ENCODE measurements around the gene TMEM8B. TPM values are rescaled to one million over a fixed set of nuclear protein-coding genes. Genes with fewer than 3 reads are reported as not detected.

The TMEM8B gene
- total RNA-seq, 1 experiment from 2014 or later: 4.6 TPM

- Mint-ChIP-seq H3K27ac (ENCODE audit: low read depth, unreplicated experiment) (no peak overlapping the region), H3K9me3 (ENCODE audit: unreplicated experiment) (no peaks in the 10 kb centered on the region), H3K4me3 (ENCODE audit: unreplicated experiment) (no peak overlapping the region), H3K36me3 (ENCODE audit: insufficient read depth, unreplicated experiment) (no peaks in the 10 kb centered on the region), H3K4me1 (ENCODE audit: insufficient read depth, unreplicated experiment) (peaks cover 6% of the 10 kb centered on the region), H3K27me3 (ENCODE audit: insufficient read depth, unreplicated experiment) (peaks cover 10% of the 10 kb centered on the region)
- ChIA-PET POLR2A (interaction anchor here (1.6 kb wide), 1 partner anchor 21 kb away, joined by 3 read pairs; no protein-coding TSS in a partner anchor), CTCF (interaction anchor here (0.7 to 2.1 kb wide), 4 partner anchors 9 to 46 kb away, joined by 3 to 10 read pairs (median 6); no protein-coding TSS in a partner anchor)
- BruUV-seq (replicated peaks): no TSS peak
- TF ChIP-seq CTCF (IDR thresholded peaks at IDR 0.05; ENCODE audit: unreplicated experiment): no peak
- no peak for DNase-seq (ENCODE audit: unreplicated experiment)
- intact Hi-C loops (cut with micrococcal nuclease): no loop called here
These were observed 7.6 kb downstream of the TMEM8B start for GRCh38 chr9:35836595-35836994.

GRCh38 chr9:35839926-35840325, 10.9 kb downstream of the TMEM8B start:
- ChIA-PET POLR2A (no interaction called here), CTCF (interaction anchor here (0.6 to 1.3 kb wide), 2 partner anchors 43 to 90 kb away, joined by 3 read pairs; no protein-coding TSS in a partner anchor)
- no peaks in the 10 kb centered on the region for H3K36me3 Mint-ChIP-seq (ENCODE audit: insufficient read depth, unreplicated experiment)
- DNase-seq (ENCODE audit: unreplicated experiment): no peak
- H3K4me1 Mint-ChIP-seq (ENCODE audit: insufficient read depth, unreplicated experiment): peaks cover 7% of the 10 kb centered on the region
- BruUV-seq (replicated peaks): no TSS peak
- H3K27me3 Mint-ChIP-seq (ENCODE audit: insufficient read depth, unreplicated experiment): peaks cover 10% of the 10 kb centered on the region
- TF ChIP-seq CTCF (IDR thresholded peaks at IDR 0.05; ENCODE audit: unreplicated experiment): no peak
- intact Hi-C loops (cut with micrococcal nuclease): no loop called here
- no peak overlapping the region for H3K27ac Mint-ChIP-seq (ENCODE audit: low read depth, unreplicated experiment)
- no peak overlapping the region for H3K4me3 Mint-ChIP-seq (ENCODE audit: unreplicated experiment)
- H3K9me3 Mint-ChIP-seq (ENCODE audit: unreplicated experiment): no peaks in the 10 kb centered on the region

- no peak for TF ChIP-seq CTCF (IDR thresholded peaks at IDR 0.05; ENCODE audit: unreplicated experiment)
- H3K4me1 Mint-ChIP-seq (ENCODE audit: insufficient read depth, unreplicated experiment): peaks cover 11% of the 10 kb centered on the region
- no peaks in the 10 kb centered on the region for H3K36me3 Mint-ChIP-seq (ENCODE audit: insufficient read depth, unreplicated experiment)
- H3K27ac Mint-ChIP-seq (ENCODE audit: low read depth, unreplicated experiment): no peak overlapping the region
- peaks cover 10% of the 10 kb centered on the region for H3K27me3 Mint-ChIP-seq (ENCODE audit: insufficient read depth, unreplicated experiment)
- no peak overlapping the region for H3K4me3 Mint-ChIP-seq (ENCODE audit: unreplicated experiment)
- ChIA-PET POLR2A (interaction anchor here (1.2 kb wide), 1 partner anchor 8 kb away, joined by 3 read pairs; no protein-coding TSS in a partner anchor), CTCF (interaction anchor here (0.7 to 1.4 kb wide), 5 partner anchors 15 to 118 kb away, joined by 3 to 6 read pairs (median 3); no protein-coding TSS in a partner anchor)
- no peak for DNase-seq (ENCODE audit: unreplicated experiment)
- BruUV-seq (replicated peaks): no TSS peak
- intact Hi-C loops (cut with micrococcal nuclease): no loop called here
- no peaks in the 10 kb centered on the region for H3K9me3 Mint-ChIP-seq (ENCODE audit: unreplicated experiment)
These were observed 12.0 kb downstream of the TMEM8B start for GRCh38 chr9:35840881-35841644.

GRCh38 chr9:35841645-35841900, 12.5 kb downstream of the TMEM8B start:
- Mint-ChIP-seq H3K36me3 (ENCODE audit: insufficient read depth, unreplicated experiment) (no peaks in the 10 kb centered on the region), H3K4me1 (ENCODE audit: insufficient read depth, unreplicated experiment) (peaks cover 11% of the 10 kb centered on the region), H3K27me3 (ENCODE audit: insufficient read depth, unreplicated experiment) (peaks cover 10% of the 10 kb centered on the region), H3K27ac (ENCODE audit: low read depth, unreplicated experiment) (no peak overlapping the region), H3K4me3 (ENCODE audit: unreplicated experiment) (no peak overlapping the region), H3K9me3 (ENCODE audit: unreplicated experiment) (no peaks in the 10 kb centered on the region)
- no TSS peak for BruUV-seq (replicated peaks)
- TF ChIP-seq CTCF (IDR thresholded peaks at IDR 0.05; ENCODE audit: unreplicated experiment): no peak
- POLR2A ChIA-PET: interaction anchor here (1.2 kb wide), 1 partner anchor 9 kb away, joined by 3 read pairs; no protein-coding TSS in a partner anchor
- CTCF ChIA-PET: interaction anchor here (0.7 to 1.4 kb wide), 4 partner anchors 15 to 118 kb away, joined by 3 to 6 read pairs (median 4); no protein-coding TSS in a partner anchor
- DNase-seq (ENCODE audit: unreplicated experiment): no peak
- intact Hi-C loops (cut with micrococcal nuclease): no loop called here
